HCT116 (cell line): ENCODE measurements around the gene FER. TPM values are rescaled to one million over a fixed set of nuclear protein-coding genes. Genes with fewer than 3 reads are reported as not detected.

Experiments
- ATAC-seq: fragments of 200-7000 bp; cut with Tn5 transposase; 2 replicates; pipeline ENCODE4 v1.9.1; 2020; ENCODE audit warnings: mild to moderate bottlenecking, moderate library complexity
- BruUV-seq: library from RNA; stranded (reverse); fragments of 400-500 nt; replicated peaks from 2 replicates; lab custom pipeline; 2021; lab: Mats Ljungman, UMichigan
- CTCF ChIA-PET: fragments of 300-600 bp; sonication (Branson Sonifier 250); formaldehyde crosslinking; loops from one replicate; lab custom pipeline; 2021; ENCODE audit warnings: antibody characterized with exemption; lab: Charles Lee
- POLR2A ChIA-PET: fragments of 300-600, 350-600 bp; sonication (Branson Sonifier 250); formaldehyde crosslinking; loops from one replicate; lab custom pipeline; 2021; ENCODE audit warnings: antibody characterized with exemption; lab: Charles Lee
- RAD21 ChIA-PET, 2 experiments: fragments of 300-600 bp; sonication (Branson Sonifier 250); formaldehyde crosslinking; loops; one replicate each; lab custom pipeline; 2023; ENCODE audit warnings: low total read pairs in 2 of 2; ENCODE audit not compliant: uncharacterized antibody in 2 of 2, unreplicated experiment in 2 of 2, low non-redundant PET in 1 of 2; lab: Charles Lee
- DNase-seq: peaks from one replicate; pipeline ENCODE4 v3.0.0-alpha.2; 2010; ENCODE audit warnings: low read depth, low spot score
- H2AFZ ChIP-seq: fragments of 200-600 bp; shearing (Covaris generic), sonication (generic); 2 replicates; pipeline ENCODE4 v1.6.1; 2017; ENCODE audit warnings: low read depth, mixed run types, mixed read lengths, antibody characterized with exemption, low read length; ENCODE audit not compliant: poor library complexity, severe bottlenecking
- H3K27ac ChIP-seq: 2 replicates; pipeline ENCODE4 v1.5.1; 2012; ENCODE audit warnings: low read depth, low read length
- H3K27me3 ChIP-seq: fragments of 200-600 bp; sonication (generic); 2 replicates; pipeline ENCODE4 v1.6.1; 2016; ENCODE audit warnings: mixed run types, low read length, mixed read lengths; ENCODE audit not compliant: insufficient read depth
- H3K36me3 ChIP-seq, 2 experiments: fragments of 200-500 bp in 1 of 2; fragments of 200-600 bp in 1 of 2; sonication (Bioruptor generic) in 1 of 2; sonication (generic) in 1 of 2; 2 replicates each; pipeline versions ENCODE4 v1.5.1 to v1.6.1; 2014 to 2016; ENCODE audit warnings: low read length in 2 of 2, inconsistent platforms in 1 of 2, mixed read lengths in 1 of 2, mixed run types in 1 of 2; ENCODE audit not compliant: insufficient read depth in 2 of 2, control insufficient read depth in 1 of 2
- H3K4me1 ChIP-seq, 2 experiments: fragments of 200-600 bp in 1 of 2; sonication (generic) in 1 of 2; 2 replicates each; pipeline versions ENCODE4 v1.5.1 to v1.6.1; 2012 to 2017; ENCODE audit warnings: low read length in 2 of 2, inconsistent platforms in 1 of 2, mild to moderate bottlenecking in 1 of 2, mixed read lengths in 1 of 2, mixed run types in 1 of 2, moderate library complexity in 1 of 2; ENCODE audit not compliant: insufficient read depth in 2 of 2, control insufficient read depth in 1 of 2
- H3K4me2 ChIP-seq: fragments of 200-600 bp; sonication (generic); 2 replicates; pipeline ENCODE4 v1.6.1; 2017; ENCODE audit warnings: mixed run types, low read length, mixed read lengths
- H3K4me3 ChIP-seq, 2 experiments: fragments of 200-600 bp in 1 of 2; sonication (generic) in 1 of 2; replicated peaks in 1 of 2; 2 replicates each; pipeline ENCODE4 v1.5.1; 2011 to 2016; ENCODE audit warnings: low read length in 2 of 2, control low read depth in 1 of 2, low read depth in 1 of 2, mild to moderate bottlenecking in 1 of 2, mixed read lengths in 1 of 2, mixed run types in 1 of 2
- H3K79me2 ChIP-seq: fragments of 200-600 bp; sonication (generic); 2 replicates; pipeline ENCODE4 v1.6.1; 2017; ENCODE audit warnings: mild to moderate bottlenecking, mixed run types, low read length, moderate library complexity, mixed read lengths; ENCODE audit not compliant: insufficient read depth
- H3K9ac ChIP-seq: fragments of 200-600 bp; sonication (generic); 2 replicates; pipeline ENCODE4 v1.6.1; 2016; ENCODE audit warnings: low read length, mixed read lengths
- H3K9me2 ChIP-seq: fragments of 200-600 bp; sonication (generic), shearing (Covaris generic); 2 replicates; pipeline ENCODE4 v1.6.1; 2017; ENCODE audit warnings: mixed run types, mild to moderate bottlenecking, moderate library complexity; ENCODE audit not compliant: insufficient read depth
- H3K9me3 ChIP-seq, 2 experiments: fragments of 200-500 bp in 1 of 2; fragments of 200-600 bp in 1 of 2; sonication (Bioruptor generic) in 1 of 2; sonication (generic) in 1 of 2; 2 replicates each; pipeline ENCODE4 v1.6.1; 2014 to 2017; ENCODE audit warnings: low read length in 2 of 2, mixed read lengths in 2 of 2, inconsistent platforms in 1 of 2, low read depth in 1 of 2, mild to moderate bottlenecking in 1 of 2, mixed run types in 1 of 2, moderate library complexity in 1 of 2; ENCODE audit not compliant: control insufficient read depth in 1 of 2, insufficient read depth in 1 of 2
- H4K20me1 ChIP-seq: fragments of 200-600 bp; sonication (generic), shearing (Covaris generic); 2 replicates; pipeline ENCODE4 v1.6.1; 2017; ENCODE audit warnings: mixed run types, mild to moderate bottlenecking, moderate library complexity; ENCODE audit not compliant: insufficient read depth
- ATF3 ChIP-seq: IDR thresholded peaks from 2 replicates; pipeline ENCODE4 v1.6.1; 2012
- CBX3 ChIP-seq: IDR thresholded peaks from 2 replicates; pipeline ENCODE4 v1.6.1; 2012; ENCODE audit warnings: low read depth
- CEBPB ChIP-seq: IDR thresholded peaks from 2 replicates; pipeline ENCODE4 v1.6.1; 2012; ENCODE audit warnings: low read depth
- CTCF ChIP-seq, 3 experiments: fragments of 200-600 bp in 1 of 3; sonication (generic) in 1 of 3; IDR thresholded peaks in 2 of 3; conservative IDR thresholded peaks in 1 of 3; 2 replicates each; pipeline ENCODE4 v1.5.1; 2012 to 2017; ENCODE audit warnings: low read depth in 2 of 3, low read length in 2 of 3, antibody characterized with exemption in 1 of 3, borderline replicate concordance in 1 of 3, control low read depth in 1 of 3, mild to moderate bottlenecking in 1 of 3, mixed read lengths in 1 of 3, mixed run types in 1 of 3, moderate library complexity in 1 of 3; ENCODE audit not compliant: insufficient read depth in 1 of 3
- ELF1 ChIP-seq: IDR thresholded peaks from 2 replicates; pipeline ENCODE4 v1.6.1; 2012; ENCODE audit warnings: low read depth, borderline replicate concordance
- EZH2 ChIP-seq: fragments of 200-600 bp; sonication (generic); IDR thresholded peaks from 2 replicates; pipeline ENCODE4 v1.6.1; 2017; ENCODE audit warnings: antibody characterized with exemption, mixed run types
- EZH2phosphoT487 ChIP-seq: fragments of 200-600 bp; IDR thresholded peaks from 2 replicates; pipeline ENCODE4 v1.6.1; 2018; ENCODE audit warnings: antibody characterized with exemption, borderline replicate concordance
- MAX ChIP-seq: IDR thresholded peaks from 2 replicates; pipeline ENCODE4 v1.6.1; 2012
- POLR2A ChIP-seq: IDR thresholded peaks from 2 replicates; pipeline ENCODE4 v1.7.0; 2011; ENCODE audit warnings: borderline replicate concordance; ENCODE audit not compliant: insufficient read depth, insufficient read length; ENCODE audit errors: extremely low read depth
- POLR2AphosphoS5 ChIP-seq: IDR thresholded peaks from 2 replicates; pipeline ENCODE4 v1.6.1; 2011; ENCODE audit warnings: mild to moderate bottlenecking, low read depth, low read length, moderate library complexity
- REST ChIP-seq: IDR thresholded peaks from 2 replicates; pipeline ENCODE4 v1.6.1; 2012; ENCODE audit warnings: low read depth
- SP1 ChIP-seq: IDR thresholded peaks from 2 replicates; pipeline ENCODE4 v1.6.1; 2012; ENCODE audit warnings: low read depth
- ZFX ChIP-seq: fragments of 450-650 bp; IDR thresholded peaks from 2 replicates; pipeline ENCODE4 v1.6.1; 2017
- ZNF274 ChIP-seq: fragments of 200-500 bp; sonication (Bioruptor generic); IDR thresholded peaks from 2 replicates; pipeline ENCODE4 v1.6.1; 2014; ENCODE audit warnings: mild to moderate bottlenecking, low read depth, low read length, inconsistent platforms
- intact Hi-C: fragments of 100-400 bp; cut with micrococcal nuclease; formaldehyde crosslinking; loops from 2 replicates; pipeline ENCODE4 v1.10.0; 2022
- total RNA-seq: library from RNA; stranded (reverse); gene quantifications from one replicate; pipeline ENCODE4 v1.2.1, GENCODE V29; 2021; ENCODE audit not compliant: unreplicated experiment

Gene FER
- total RNA-seq, 1 experiment from 2014 or later: 32.0 TPM

- TF ChIP-seq CBX3 (no peak), SP1 (no peak), EZH2 (no peak), POLR2A (no peak), CTCF (IDR thresholded peaks at IDR 0.05 in 2 of 3, conservative IDR thresholded peaks at IDR 0.05 in 1 of 3; ENCODE audit: borderline replicate concordance in 1 of 3, insufficient read depth in 1 of 3, low read depth in 2 of 3, low read length in 2 of 3) (no peak)
- TF ChIP-seq, all 23 proteins: peak for 0
Observed at GRCh38 chr5:108884736-108885135, 137.0 kb downstream of the FER start (continued).

GRCh38 chr5:108898257-108898656, 150.6 kb downstream of the FER start:
- Histone ChIP-seq H3K4me1 (no peaks in the 10 kb centered on the region), H2AFZ (no peak overlapping the region), H3K4me3 (no peak overlapping the region), H3K27ac (no peak overlapping the region), H4K20me1 (no peaks in the 10 kb centered on the region), H3K79me2 (no peaks in the 10 kb centered on the region), H3K9ac (no peak overlapping the region), H3K27me3 (no peaks in the 10 kb centered on the region), H3K4me2 (no peak overlapping the region), H3K9me2 (no peaks in the 10 kb centered on the region), H3K9me3 (no peaks in the 10 kb centered on the region), H3K36me3 (no peaks in the 10 kb centered on the region)
- BruUV-seq: no TSS peak
- DNase-seq (no peak), ATAC-seq (no peak)
- ChIA-PET POLR2A (no interaction called here), RAD21 (no interaction called here), CTCF (no interaction called here)
- TF ChIP-seq EZH2: no peak
- TF ChIP-seq CBX3: no peak
- no peak for TF ChIP-seq POLR2A
- TF ChIP-seq ZNF274: no peak
- TF ChIP-seq CEBPB: no peak
- TF ChIP-seq MAX: no peak
- TF ChIP-seq POLR2AphosphoS5: no peak
- no peak for TF ChIP-seq SP1
- TF ChIP-seq ELF1: no peak
- TF ChIP-seq ATF3: no peak
- TF ChIP-seq EZH2phosphoT487: no peak
- TF ChIP-seq ZFX: no peak
- TF ChIP-seq REST: no peak
- intact Hi-C loops: no loop called here
